ENCODE data around the gene SUMF1. TPM values are rescaled to one million over a fixed set of nuclear protein-coding genes. Genes with fewer than 3 reads are reported as not detected.

SUMF1 gene
- total RNA-seq, 1 donor from 2014 or later = 8.6 TPM

GRCh38 chr3:4454142-4454541, 12.9 kb downstream of the SUMF1 start:
- Histone ChIP-seq H3K36me3 (no peaks in the 10 kb centered on the region), H3K9me3 (replicated peaks) (no peaks in the 10 kb centered on the region), H3K4me3 (no peak overlapping the region), H3K27me3 (ENCODE audit: low read depth) (no peaks in the 10 kb centered on the region), H3K27ac (replicated peaks) (no peak overlapping the region), H3K4me1 (no peaks in the 10 kb centered on the region)
- intact Hi-C loops (cut with micrococcal nuclease) = no loop called here
- DNase-seq = no peak
- TF ChIP-seq CTCF (IDR thresholded peaks at IDR 0.05; ENCODE audit: borderline replicate concordance) = no peak

DNA sequence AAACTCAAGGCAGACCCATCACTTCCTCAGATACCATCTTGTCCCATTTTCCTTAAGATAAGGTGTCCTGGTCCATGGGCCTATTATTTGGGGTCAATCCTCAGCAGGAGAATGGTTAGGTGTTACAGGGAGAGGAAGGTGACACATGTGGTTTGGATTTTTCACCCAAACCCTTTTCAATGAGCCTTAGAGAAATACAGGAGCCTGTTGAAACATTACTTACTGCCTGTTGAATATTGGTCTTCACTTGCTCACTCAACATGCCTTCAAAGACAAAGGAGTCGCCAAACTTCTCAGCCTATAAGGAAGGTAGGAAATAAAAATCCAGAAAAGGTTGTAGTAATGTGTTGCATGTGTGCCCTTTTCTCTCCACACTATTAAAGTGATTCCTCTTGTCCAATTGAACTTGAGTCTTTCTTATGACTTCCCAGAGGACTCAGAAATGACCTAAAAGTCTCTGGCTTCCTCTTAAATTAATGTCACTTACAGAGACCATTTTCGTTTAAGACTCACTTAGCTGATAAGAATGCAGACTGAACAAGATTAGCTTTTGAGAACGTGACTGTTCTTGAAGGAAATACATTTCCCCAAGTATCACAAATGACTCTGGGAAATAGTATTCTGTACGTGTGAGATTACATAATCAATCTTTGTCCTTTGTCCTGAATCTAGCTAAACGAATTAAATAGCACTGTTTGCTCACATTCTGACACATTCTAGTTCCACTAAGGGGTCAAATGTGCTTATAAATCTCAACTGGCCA, 17.8 kb downstream of the SUMF1 start:
- H3K36me3 ChIP-seq = peaks cover 20% of the 10 kb centered on the region

DNA sequence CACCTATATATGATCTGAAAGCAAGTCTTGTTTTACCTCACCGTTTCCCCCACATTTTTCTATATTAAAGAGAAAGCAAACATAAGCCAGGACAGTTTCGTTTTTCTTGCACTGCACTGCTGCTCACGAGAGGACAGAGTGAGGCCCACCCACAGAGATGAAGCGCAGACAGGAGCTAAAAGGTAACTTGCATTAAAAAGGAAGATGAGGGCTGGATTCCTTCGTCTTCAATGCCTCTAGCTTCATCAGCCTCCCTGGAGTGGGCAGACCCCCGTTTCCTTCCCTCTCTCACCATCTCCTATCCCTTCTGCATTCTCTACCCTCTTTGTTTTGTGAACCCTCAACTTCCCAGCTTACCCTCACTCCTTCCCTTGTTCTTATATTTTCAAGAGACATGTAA, 18.9 kb downstream of the SUMF1 start:
- H3K9me3 ChIP-seq (replicated peaks) = no peaks in the 10 kb centered on the region
- intact Hi-C loops (cut with micrococcal nuclease) = no loop called here
- no peak for TF ChIP-seq CTCF (IDR thresholded peaks at IDR 0.05; ENCODE audit: borderline replicate concordance)

More for the DNA sequence above, 17.8 kb downstream of the SUMF1 start:
- Histone ChIP-seq H3K4me1 (no peaks in the 10 kb centered on the region), H3K4me3 (no peak overlapping the region), H3K27ac (replicated peaks) (no peak overlapping the region), H3K27me3 (ENCODE audit: low read depth) (no peaks in the 10 kb centered on the region), H3K9me3 (replicated peaks) (no peaks in the 10 kb centered on the region)
- DNase-seq = no peak
- intact Hi-C loops (cut with micrococcal nuclease) = no loop called here
- TF ChIP-seq CTCF (IDR thresholded peaks at IDR 0.05; ENCODE audit: borderline replicate concordance) = no peak

DNA sequence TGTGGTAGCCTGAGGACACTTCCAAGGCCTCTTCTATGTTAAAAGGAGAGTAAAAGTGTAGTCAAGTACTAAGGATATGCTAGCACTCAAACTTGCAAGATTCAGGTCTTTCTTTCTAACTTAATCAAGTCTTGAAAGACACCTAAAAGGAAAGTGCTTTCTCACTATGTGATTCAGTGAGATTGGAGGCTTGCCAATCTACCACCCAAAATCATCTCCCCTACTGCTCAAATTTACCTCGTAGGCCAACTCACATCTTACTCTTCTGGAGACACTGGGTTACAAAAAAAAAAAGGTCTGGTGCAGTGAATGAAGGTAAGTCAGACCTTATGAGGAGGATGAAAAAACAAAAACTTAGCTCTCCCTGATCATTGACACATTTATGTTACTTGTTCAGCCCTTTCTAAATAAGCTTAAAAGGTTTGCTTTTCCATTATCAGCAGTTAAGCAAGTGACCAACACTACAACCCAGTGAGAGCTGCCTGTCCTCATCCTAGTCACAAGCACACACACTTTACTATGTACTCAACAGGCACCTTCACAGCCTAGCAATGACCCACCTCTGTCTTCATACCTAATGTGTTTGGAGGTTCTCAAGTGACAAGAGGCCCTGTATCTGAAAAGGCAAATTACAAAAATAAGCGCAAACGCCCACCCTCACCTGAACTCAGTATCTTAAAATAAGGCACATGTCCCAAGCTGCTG, 19.6 kb downstream of the SUMF1 start:
- Histone ChIP-seq H3K4me3 (no peak overlapping the region), H3K36me3 (peaks cover 23% of the 10 kb centered on the region), H3K27ac (replicated peaks) (no peak overlapping the region), H3K4me1 (no peaks in the 10 kb centered on the region), H3K9me3 (replicated peaks) (no peaks in the 10 kb centered on the region), H3K27me3 (ENCODE audit: low read depth) (no peaks in the 10 kb centered on the region)
- intact Hi-C loops (cut with micrococcal nuclease) = no loop called here
- DNase-seq = no peak
- no peak for TF ChIP-seq CTCF (IDR thresholded peaks at IDR 0.05; ENCODE audit: borderline replicate concordance)

More for the DNA sequence above, 18.9 kb downstream of the SUMF1 start:
- no peak overlapping the region for H3K4me3 ChIP-seq
- H3K4me1 ChIP-seq = no peaks in the 10 kb centered on the region
- DNase-seq = no peak
- H3K27me3 ChIP-seq (ENCODE audit: low read depth) = no peaks in the 10 kb centered on the region
- H3K36me3 ChIP-seq = peaks cover 23% of the 10 kb centered on the region
- H3K27ac ChIP-seq (replicated peaks) = no peak overlapping the region

- Histone ChIP-seq H3K4me1 (no peaks in the 10 kb centered on the region), H3K4me3 (no peak overlapping the region), H3K36me3 (peaks cover 18% of the 10 kb centered on the region), H3K27me3 (ENCODE audit: low read depth) (no peaks in the 10 kb centered on the region), H3K9me3 (replicated peaks) (no peaks in the 10 kb centered on the region), H3K27ac (replicated peaks) (no peak overlapping the region)
- no peak for DNase-seq
- intact Hi-C loops (cut with micrococcal nuclease) = no loop called here
- no peak for TF ChIP-seq CTCF (IDR thresholded peaks at IDR 0.05; ENCODE audit: borderline replicate concordance)
These were observed 26.1 kb downstream of the SUMF1 start for GRCh38 chr3:4440951-4441350.

Data from left ventricle myocardium inferior (tissue), 1 donor.